ENCODE results near the gene PRKCE.
A peak's percentile ranks its signal among the peaks of the same experiment; 100 is the strongest.

Gene PRKCE

DNA sequence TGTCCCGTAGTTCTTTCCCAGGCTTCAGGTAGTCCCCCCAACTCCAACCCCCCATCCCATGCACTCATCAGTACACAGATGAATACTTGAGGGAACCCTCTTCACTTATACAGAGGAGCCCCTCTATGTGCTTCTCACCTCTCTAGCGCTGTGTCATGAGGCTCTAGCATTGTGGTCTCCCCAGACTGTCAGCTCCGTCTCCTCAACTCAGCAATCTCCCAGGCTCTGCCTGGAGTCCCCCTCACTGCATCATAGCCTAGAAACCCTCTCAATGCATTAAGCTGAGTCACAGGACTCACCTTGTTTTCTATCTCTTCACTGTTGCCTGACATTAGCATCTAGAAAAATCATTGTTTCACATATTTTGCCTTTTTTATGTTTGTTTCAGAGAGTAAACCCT, 20.2 kb upstream of the PRKCE start:
- DNase-seq (ENCODE audit: low read depth in 2 of 2, low spot score in 1 of 2), result no peak

DNA sequence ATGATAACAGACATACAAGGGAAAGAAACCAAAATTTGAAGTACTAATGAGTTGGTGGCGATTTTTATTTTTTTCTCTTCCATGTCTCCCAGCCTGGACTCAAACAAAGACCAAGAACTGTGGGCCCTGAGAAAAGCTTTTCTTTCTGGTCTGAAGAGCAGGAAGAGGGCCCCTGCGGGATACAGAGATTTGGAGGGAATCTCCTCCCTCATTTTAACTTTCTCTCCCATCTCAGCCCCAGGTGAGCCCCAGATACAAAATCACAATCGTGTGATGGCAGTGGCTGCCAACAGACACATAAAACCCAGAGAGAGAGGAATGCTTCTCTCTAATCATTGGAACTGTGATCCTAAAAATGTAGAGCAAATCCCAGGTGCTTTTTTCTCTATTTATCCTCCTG, 19.5 kb upstream of the PRKCE start:
- no peak for DNase-seq (ENCODE audit: low read depth in 2 of 2, low spot score in 1 of 2)

DNA sequence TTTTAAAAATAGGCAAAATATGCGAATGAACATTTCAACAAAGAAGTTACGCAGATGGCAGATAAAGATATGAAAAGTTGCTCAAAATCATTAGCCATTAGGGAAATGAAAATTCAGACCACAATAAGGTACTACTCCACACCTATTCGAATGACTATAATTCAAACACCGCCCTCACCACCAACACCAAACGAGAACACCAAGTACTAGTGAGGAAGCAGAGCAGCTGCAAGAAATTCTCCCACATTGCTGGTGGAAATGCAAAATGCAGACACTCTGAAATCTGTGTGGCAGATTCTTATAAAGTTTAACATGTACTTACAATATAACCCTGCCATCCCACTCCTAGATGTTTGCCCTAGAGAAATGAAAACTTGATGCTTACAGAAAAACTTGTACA, 17.3 kb upstream of the PRKCE start:
- DNase-seq (ENCODE audit: low read depth in 2 of 2, low spot score in 1 of 2), result no peak

DNA sequence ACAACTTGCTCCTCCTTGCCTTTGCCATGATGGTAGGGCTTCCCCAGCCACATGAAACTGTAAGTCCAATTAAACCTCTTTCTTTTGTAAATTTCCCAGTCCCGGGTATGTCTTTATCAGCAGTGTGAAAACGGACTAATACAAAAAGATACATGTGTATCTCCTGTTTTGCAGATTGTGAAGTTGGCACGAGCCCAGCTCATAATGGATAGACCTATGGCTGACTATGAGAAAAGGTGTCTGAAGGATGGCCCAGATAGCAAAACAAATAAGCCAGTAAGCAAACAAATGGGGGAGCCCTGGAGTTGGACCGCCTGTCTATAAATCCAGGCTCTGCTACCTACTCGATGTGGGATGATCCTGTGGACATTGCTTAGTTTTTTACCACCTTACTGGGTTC, 15.5 kb upstream of the PRKCE start:
- DNase-seq (ENCODE audit: low read depth in 2 of 2, low spot score in 1 of 2), result no peak

DNA sequence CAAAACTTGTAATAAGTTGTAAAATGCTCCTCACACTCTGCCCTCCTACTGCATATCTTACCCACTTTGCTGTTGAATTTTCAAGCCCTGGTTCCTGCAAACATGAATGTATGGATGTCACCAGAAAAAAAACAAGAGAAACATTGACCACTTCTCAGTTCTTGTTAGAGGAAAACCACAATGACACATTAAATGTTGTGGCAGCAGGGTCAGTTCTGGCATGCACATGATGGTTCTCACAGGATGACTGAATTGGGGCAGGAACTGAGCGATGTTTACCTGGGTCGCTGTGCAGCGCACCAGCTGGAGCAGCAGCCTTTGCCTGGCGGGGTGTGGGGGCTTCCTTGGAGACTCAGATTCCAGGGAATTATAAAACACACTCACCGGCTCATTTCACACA, 14.0 kb upstream of the PRKCE start:
- DNase-seq (ENCODE audit: low read depth in 2 of 2, low spot score in 1 of 2), result no peak

DNA sequence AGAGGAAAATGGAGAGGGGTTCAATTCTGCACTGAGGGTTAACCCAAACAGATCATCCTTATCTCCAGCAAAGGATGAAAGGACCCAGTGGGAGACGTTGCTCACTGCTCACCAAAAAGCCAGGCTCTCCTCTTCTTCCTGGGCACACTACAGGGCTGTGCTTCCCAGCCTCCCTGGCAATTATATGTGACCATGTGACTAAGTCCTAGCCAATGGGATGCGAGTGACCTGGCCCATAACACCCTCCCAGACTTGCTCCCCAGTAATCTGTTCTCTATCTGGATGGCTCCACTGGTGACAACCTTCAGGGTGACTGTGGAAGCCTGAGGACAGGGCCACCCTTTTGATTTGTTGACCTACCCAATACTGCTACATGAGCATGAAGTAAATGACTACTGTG, 10.9 kb upstream of the PRKCE start:
- DNase-seq (ENCODE audit: low read depth in 2 of 2, low spot score in 1 of 2), result no peak

DNA sequence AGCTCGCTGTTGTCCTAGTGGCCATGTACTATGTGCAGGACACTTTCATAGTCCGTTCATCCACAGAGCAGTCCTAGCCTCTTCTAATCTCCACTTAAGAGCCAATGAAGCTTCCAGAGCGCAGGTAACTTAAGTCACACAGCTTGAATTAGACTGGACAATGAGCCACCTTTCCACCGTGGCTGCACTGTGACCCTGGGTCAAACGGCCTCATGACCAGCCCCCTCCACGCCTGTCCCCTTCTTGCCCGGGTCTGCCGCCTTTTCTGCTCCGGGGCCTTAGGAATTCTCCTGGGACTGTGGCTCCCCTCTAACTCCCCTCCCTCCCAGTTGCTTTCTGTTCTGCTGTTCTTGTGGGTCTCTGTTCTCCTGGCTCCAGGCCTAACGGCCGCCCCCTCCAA, 8.4 kb upstream of the PRKCE start:
- DNase-seq (ENCODE audit: low read depth in 2 of 2, low spot score in 1 of 2), result no peak

DNA sequence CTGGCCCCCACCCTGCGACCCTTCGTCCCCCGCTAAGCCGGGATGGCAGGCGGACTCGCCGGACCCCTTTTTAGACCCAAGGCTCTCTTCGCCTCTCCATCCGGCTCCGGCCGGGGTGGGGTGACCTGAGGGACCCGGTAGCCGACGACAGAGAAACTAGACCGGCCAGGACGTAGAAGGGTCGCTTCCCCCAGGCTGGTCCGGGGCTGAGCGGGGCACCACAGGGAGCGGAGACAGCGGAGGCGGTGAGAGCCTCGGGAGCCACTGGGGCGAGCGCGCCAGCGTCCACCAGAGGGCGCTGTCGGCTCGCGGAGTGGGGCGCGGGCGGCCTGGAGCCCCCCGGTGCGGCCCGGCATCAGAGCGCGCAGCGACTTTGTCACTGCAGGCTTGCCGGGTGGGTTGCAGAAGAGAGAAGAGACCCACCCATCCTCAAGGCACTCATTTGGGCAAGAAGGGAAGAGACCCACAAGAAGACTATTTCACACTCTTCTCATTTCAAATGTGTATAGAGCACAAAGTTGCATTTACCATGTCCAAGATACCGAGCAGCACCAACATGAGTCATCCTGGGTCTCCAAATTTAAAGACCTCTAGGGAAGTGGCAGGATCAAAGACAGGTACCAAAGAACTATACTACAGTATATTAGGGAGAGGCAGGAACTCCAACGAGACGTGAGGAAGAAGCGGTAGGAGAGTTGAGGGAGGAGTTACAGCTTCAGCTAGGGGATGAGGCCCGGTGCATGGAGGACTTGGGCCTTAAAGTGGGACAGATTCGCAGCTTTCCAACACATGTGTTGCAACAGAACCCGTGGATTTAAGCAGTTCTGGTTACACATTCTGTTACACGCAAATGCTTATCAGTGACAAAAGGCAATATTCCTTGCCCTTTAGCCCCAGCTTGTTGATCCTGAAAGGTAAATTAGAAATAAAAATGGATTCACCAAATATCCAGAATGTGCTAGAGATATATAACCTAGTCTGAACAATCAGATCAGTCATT, 7.6 kb upstream of the PRKCE start:
- peak; percentile 34 to 49 for DNase-seq (ENCODE audit: low read depth in 2 of 2, low spot score in 1 of 2)

DNA sequence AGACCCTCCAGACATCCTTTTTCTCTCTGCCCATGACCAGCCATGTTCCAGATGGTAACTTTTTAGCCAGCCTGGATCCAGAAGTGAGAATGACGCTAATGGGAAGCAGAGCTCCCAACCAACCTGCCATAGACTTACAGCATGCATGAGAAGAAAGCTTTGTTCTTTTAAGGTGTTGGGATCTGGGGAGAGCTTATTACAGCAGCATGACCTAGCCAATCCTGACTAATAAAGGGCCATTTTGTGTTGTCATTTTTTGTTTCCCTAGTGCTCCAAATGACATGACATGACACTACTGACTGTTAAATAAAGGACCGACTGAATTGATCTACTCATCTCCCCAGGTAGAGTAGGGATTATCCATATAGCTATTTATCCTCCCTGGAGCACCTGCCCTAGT, 5.2 kb upstream of the PRKCE start:
- DNase-seq (ENCODE audit: low read depth in 2 of 2, low spot score in 1 of 2), result no peak

DNA sequence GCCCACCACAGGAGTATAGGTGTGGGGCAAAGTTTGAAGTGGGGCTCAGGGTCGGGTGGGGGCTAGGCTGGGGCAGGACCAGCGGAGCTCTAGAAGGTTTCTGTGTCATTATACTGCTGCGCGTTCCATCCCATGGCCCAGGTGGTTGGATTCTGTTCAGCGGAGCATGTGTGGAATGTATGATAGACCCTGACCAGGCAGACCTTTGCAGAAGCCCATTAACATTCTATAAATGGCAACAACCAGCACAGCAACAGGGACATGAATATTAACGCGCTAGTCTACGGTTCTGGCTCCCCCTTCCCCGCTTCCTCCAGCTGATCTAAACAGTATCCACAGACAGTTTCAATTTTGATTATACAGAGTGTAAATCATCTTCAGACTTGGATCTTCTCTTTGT, 4.1 kb upstream of the PRKCE start:
- DNase-seq (ENCODE audit: low read depth in 2 of 2, low spot score in 1 of 2), result no peak

DNA sequence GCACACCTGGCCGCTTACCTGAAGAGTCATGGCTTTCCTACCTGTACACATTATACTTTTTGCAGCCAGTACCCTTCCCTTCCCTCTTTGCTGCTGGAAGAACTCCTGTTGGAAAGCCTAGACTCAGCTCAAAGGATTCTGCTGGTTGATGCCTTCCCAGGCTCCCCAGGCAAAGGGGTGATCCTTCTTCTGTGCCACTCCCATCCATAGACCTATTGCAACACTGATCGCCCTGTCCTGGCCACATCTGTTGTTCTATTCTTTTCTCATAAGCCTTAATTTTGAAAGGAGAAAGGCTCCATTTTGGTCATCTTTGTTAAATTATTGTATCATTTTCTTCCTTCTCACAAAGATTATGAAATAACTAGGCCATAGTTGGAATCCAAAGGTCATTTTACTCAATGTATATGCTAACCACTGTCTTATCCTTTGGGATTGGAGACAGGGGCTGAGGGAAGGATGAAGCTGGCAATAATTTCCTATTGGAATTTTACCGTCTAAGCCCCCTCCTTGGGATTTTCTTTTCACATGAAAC, 3.4 kb upstream of the PRKCE start:
- no peak for DNase-seq (ENCODE audit: low read depth in 2 of 2, low spot score in 1 of 2)

DNA sequence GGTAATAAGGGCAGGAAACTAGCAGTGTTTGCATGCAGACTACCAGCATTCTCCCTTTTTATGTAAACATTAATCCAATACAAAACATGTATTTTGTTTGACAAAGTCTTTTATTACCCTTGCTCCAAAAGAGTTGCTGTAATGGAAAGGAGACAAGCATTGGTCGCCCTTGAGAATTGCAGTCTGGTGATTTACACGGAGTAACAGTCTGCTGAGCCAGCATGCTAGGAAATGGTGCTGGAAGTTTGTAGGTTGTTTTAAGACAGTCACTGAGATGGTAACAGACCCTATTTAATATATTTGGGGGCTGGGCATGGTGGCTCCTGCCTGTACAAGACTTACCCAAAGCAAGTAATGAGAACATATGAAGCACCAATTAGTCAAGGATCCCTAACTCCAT, 2.8 kb upstream of the PRKCE start:
- no peak for DNase-seq (ENCODE audit: low read depth in 2 of 2, low spot score in 1 of 2)

DNA sequence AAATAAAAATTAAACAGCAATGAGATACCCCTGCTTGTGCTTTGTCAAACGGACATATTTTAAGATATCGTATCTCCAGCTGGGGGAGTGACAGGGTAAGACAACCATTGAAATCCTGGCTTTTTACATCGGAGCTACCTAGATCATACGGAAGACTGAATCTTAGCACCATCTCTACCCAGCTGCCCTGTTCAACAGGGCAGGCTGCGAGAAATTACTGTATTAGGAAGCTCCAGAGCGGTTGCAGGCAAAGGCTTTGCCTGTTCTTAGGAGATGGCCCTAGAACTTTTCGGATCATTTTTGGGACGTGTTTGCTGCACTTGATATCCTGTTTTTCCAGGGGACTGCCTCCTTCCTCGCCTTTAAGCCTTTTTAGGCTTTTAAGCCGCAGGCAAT, 2.0 kb upstream of the PRKCE start:
- no peak for DNase-seq (ENCODE audit: low read depth in 2 of 2, low spot score in 1 of 2)

DNA sequence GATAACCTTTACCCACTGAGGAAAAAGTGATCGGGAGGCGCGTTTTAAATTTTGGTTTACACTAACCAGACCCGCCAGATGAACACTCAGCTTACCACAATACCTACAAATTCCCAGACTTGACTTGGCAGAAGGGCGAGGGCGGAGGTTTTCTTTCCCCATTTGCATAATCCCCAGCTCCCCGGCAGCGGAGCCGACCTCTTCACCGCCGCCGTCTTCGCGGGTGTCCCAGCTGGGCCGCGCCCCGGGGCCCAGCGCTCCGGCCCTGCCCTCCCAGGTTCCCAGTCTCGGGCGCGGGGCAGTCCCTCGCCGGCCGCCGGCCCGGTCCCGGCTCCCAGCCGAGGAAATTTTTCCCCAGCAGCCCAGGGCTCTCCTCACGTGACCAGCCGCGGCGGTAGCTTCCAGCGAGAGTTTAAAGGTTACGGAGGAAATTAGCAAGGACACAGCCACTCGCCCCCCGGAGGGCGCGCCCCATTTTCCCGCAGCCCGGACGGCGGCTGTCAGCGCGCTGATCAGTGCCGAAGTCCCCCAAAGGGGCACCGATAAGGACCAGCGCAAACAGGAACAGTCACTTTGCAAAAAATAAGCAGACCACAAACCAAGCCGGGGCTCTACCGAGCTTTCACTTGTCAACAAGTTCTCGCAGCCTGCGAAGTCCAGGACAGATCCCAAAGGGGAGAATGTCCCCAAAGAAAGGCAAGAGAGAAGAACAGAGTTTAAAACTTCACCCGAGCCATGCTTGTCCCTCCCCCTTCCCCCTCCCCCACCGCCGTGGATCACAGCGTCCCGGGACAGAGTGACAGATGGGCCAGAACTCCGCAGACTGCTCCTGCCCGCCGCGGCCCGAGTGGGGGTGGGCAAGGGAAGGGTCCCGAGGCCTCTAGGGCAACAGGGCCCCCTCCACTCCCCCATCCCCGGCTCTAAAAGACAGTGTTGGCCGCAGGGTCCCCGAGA, 1.3 kb upstream of the PRKCE start:
- DNase-seq (ENCODE audit: low read depth in 2 of 2, low spot score in 1 of 2), result no peak

DNA sequence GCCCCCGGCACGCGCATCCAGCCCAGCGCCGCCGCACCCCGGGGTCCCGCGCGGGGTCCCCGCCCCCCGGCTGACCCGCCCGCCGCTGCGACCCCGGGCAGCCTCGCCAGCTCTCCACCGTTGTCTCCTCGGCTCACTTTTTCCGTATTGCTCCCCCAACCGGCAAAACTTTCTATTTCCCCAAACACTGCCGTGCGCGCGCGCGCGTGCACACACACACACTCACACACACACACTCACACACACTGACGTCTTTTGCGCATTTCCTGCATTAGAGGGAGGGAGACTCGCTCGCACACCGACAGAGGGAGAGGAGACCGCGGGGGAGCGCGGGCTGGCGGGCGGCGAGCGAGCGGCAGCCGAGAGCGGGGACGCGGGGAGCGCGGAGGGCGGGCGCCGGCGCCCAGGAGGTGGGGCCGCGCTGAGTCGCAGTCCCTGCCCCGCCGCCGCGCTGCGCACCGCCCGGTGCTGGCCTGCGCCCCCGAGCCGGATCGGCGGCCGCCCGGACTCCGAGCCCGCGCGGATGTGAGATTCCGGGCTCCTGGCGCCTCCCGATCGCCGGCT, 542 bp upstream of the PRKCE start:
- peak; percentile 88 to 90 for DNase-seq (ENCODE audit: low read depth in 2 of 2, low spot score in 1 of 2)

DNA sequence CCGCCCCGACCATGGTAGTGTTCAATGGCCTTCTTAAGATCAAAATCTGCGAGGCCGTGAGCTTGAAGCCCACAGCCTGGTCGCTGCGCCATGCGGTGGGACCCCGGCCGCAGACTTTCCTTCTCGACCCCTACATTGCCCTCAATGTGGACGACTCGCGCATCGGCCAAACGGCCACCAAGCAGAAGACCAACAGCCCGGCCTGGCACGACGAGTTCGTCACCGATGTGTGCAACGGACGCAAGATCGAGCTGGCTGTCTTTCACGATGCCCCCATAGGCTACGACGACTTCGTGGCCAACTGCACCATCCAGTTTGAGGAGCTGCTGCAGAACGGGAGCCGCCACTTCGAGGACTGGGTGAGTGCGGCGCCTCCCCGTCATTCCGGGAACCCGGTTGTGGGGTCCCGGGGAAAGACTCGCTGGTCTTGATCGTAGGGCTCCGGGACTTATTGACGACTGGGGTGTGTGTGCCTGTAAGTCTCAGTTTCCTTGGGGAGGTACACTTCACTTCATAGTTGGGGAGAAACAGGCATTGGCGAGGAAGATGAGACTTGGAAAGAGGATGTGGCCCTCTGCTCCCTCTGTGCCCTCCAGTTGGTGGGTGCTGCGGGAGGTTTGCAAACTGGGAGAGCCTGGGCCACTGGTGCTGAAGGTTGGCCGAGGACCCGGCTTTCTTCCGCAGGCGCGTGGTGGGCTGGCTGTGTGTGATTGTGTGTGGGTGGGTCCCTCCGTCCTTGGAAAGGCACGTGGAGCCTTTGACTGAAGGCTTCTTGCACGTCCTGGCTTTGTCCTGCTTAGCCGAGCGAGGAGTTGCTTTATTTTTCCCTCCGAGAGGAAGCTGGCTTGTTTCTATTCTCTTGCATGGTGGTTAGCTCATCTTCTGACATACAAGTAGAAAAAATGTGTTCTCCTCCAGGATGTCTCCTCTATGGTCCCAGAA, 886 bp downstream of the PRKCE start:
- DNase-seq (ENCODE audit: low read depth in 2 of 2, low spot score in 1 of 2), result no peak

DNA sequence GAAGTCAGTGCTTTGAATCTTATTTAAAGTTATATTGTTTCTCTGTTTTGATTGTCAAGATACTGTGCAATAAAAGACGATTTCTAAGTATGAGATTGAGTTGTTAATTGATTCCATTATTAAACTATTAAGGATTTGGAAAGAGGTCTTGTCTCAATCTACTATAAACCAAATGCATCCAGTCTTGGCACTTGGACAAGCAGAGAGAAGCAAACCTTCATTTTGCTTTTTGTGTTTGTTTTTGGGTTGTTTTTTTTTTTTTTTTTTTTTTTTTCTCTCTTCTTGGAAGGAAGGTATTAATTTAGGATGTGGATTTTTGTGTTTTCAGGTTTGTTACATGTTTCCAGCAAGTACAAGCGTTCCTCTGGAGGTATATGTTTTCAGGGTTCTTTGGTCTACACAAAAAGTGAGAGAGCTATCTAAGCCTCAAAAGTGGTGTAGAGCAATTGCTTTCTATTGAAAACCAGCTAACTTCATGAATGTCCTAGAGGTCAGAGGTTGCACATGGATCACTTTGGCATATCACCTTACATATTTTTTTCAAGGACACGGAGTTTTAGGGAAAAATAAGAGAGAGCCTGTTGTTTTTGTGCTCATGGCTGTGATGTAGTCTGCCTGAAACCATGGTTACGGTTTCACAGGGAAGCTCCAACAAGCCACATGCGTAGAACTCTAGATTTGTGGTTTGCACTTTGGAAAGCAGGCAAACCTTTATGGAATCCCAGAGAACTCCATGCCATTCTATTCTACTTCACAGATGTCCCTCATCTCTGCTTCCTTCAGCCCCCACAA, 1.8 kb downstream of the PRKCE start:
- no peak for DNase-seq (ENCODE audit: low read depth in 2 of 2, low spot score in 1 of 2)

DNA sequence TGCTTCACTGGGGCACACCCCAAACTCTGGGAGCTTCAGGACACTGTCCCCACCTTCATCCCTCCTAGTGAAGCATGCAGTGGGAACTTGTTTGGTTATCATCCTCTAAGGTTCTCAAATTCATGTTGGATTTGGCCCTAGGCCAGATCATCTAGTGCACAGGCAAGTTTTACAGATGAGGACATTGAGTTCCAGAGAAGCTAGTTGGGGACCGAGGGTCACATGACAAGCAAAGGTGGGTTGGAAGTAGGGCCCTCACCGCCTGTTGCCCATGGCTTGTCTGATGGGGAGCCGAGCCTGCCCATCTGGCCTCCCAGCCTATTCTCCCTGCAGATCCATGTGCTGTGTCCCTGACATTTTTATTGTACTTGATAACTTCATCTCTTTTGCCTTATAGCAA, 2.8 kb downstream of the PRKCE start:
- DNase-seq (ENCODE audit: low read depth in 2 of 2, low spot score in 1 of 2), result no peak

DNA sequence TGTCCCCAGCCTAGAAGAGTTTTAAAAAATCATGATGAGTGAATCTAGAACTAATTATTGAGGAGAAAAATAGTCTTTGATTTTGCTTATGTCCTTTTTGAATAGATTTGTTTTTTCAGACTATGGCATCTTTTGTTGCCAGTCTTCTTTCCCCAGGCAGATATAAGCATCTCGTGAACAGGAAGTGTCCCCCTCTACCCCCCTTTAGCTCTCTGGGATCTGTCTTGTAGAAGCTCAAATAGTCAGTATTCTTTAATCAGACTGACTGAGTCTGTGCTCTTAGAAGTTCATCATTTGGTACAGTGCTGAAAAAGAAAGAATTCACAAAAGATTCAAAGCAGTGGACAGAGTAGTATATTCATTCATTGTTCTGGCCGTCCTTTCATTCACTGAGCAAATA, 10.4 kb downstream of the PRKCE start:
- DNase-seq (ENCODE audit: low read depth in 2 of 2, low spot score in 1 of 2), result no peak

Measured in stimulated activated CD8-positive, alpha-beta memory T cell treated with anti-CD3 and anti-CD28 coated beads, Interleukin-4, amount 100 ng/mL, for 4 hours (primary cell).